Glomerular visceral epithelial cell (primary cell): ENCODE data around the gene COL2A1.

Source experiments
- DNase-seq: peaks from one replicate; pipeline ENCODE4 v3.0.0-alpha.2; 2016; ENCODE audit errors: extremely low spot score

Gene COL2A1

GRCh38 chr12:47945341-47945728, 58.9 kb downstream of the COL2A1 start:
- no peak for DNase-seq

- DNase-seq, result no peak
Measured at GRCh38 chr12:47944685-47945340, 59.5 kb downstream of the COL2A1 start.

GRCh38 chr12:47943623-47944340, 60.5 kb downstream of the COL2A1 start:
- DNase-seq, result no peak

- DNase-seq, result no peak
Measured at GRCh38 chr12:47942614-47943225, 61.6 kb downstream of the COL2A1 start.

- DNase-seq, result peak; percentile 38
Measured at GRCh38 chr12:47941871-47942613, 62.2 kb downstream of the COL2A1 start.

GRCh38 chr12:47941475-47941780, 62.8 kb downstream of the COL2A1 start:
- DNase-seq, result no peak

GRCh38 chr12:47940773-47941474, 63.4 kb downstream of the COL2A1 start:
- no peak for DNase-seq

GRCh38 chr12:47939009-47939601, 65.2 kb downstream of the COL2A1 start:
- no peak for DNase-seq

GRCh38 chr12:47938594-47938993, 65.7 kb downstream of the COL2A1 start:
- DNase-seq, result no peak

- peak; percentile 50 for DNase-seq
Measured at GRCh38 chr12:47938093-47938492, 66.2 kb downstream of the COL2A1 start.

GRCh38 chr12:47935184-47935583, 69.1 kb downstream of the COL2A1 start:
- DNase-seq, result no peak

- DNase-seq, result no peak
Measured at GRCh38 chr12:47931187-47931586, 73.1 kb downstream of the COL2A1 start.

- no peak for DNase-seq
Measured at GRCh38 chr12:47930634-47931033, 73.6 kb downstream of the COL2A1 start.

GRCh38 chr12:47927346-47927745, 76.9 kb downstream of the COL2A1 start:
- no peak for DNase-seq
